ENCODE data around the gene REC8. TPM values are rescaled to one million over a fixed set of nuclear protein-coding genes. Genes with fewer than 3 reads are reported as not detected.

REC8 gene
- total and polyA plus RNA-seq, 2 of the 13 experiments (the other 11 are each of a cell fraction or from before 2014, with no cell fraction given): 3.4 to 14.7 TPM

DNA sequence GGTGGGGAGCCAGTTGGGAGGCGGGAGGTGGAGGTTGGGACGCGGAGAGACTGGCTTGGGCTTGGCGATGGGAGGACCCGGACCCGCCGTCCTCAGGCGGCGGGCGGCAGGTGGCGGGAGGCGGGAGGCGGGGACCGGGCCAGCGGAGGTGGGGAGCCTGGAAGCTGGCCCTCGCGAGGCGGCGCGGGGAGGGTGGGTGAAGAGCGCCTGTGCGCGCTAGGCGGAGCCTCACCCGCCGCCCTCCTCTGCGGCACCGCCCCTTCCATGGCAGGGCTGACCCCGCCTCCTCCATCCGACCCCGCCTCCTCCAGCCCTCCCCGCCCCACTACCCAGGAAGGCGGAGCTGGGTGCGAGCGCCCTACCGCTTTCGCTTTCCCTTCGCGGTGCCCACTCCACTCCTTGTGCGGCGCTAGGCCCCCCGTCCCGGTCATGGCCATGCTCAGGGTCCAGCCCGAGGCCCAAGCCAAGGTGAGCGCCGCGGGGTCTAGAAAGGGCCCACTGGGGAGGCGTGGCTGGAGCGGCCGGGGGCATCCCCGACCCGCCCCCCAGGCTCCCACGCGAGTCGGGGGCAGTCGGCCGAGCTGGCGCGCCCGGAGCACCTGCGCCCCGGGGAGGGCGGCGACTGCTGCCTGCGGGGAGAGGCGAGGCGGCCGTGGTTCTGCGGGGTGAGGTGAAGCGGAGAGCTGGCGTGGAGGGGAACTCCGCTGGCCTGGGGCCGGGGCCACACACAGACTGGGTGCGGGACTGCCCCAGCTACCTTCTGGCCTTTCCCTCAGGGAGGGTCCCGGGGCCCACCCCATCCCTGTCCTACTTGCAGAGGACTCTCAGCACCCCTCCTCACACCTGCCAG, 35.8 kb upstream of the REC8 start, which contains the start of gene PSME1 (continued):
- TF ChIP-seq ZNF318 (CRISPR knock-in tag; IDR thresholded peaks at IDR 0.05) (peak; percentile 16; the same call in 1 of the 2 replicates), HNRNPL (IDR thresholded peaks at IDR 0.05; ENCODE audit: low read depth, low read length) (peak; percentile 72; the same call in 1 of the 2 replicates), HHEX (CRISPR knock-in tag; IDR thresholded peaks at IDR 0.05) (0 out of 2 replicates have a peak, but pooled peaks have one; percentile 9), SMYD3 (CRISPR knock-in tag; IDR thresholded peaks at IDR 0.05) (no peak), ZFP82 (CRISPR knock-in tag; IDR thresholded peaks at IDR 0.05; ENCODE audit: borderline replicate concordance) (no peak), TOE1 (CRISPR knock-in tag; IDR thresholded peaks at IDR 0.05) (peak; percentile 94), PCBP2 (optimal IDR thresholded peaks at IDR 0.05; ENCODE audit: low read depth, low read length, poor library complexity, severe bottlenecking) (no peak), ZNF589 (CRISPR knock-in tag; conservative IDR thresholded peaks at IDR 0.05) (no peak), GZF1 (CRISPR knock-in tag; IDR thresholded peaks at IDR 0.05) (0 out of 2 replicates have a peak, but pooled peaks have one; percentile 16), NPAS2 (CRISPR knock-in tag; IDR thresholded peaks at IDR 0.05; ENCODE audit: borderline replicate concordance) (no peak), SMC3 (IDR thresholded peaks at IDR 0.05; ENCODE audit: low read length) (no peak; the same call in 1 of the 2 replicates), SMAD9 (CRISPR knock-in tag; IDR thresholded peaks at IDR 0.05) (no peak; the same call in 1 of the 2 replicates), FOXA1 (IDR thresholded peaks at IDR 0.05) (no peak), FOXA1 (CRISPR knock-in tag; IDR thresholded peaks at IDR 0.05) (0 out of 2 replicates have a peak, but pooled peaks have one; percentile 13), ATF7-NPFF (CRISPR knock-in tag; IDR thresholded peaks at IDR 0.05; ENCODE audit: low read depth) (peak; percentile 93; the same call in 1 of the 2 replicates), NBN (conservative IDR thresholded peaks at IDR 0.05) (no peak), ZNF101 (CRISPR knock-in tag; IDR thresholded peaks at IDR 0.05; ENCODE audit: borderline replicate concordance, low read depth) (no peak), SRF (IDR thresholded peaks at IDR 0.05; ENCODE audit: low read depth, low read length) (no peak)
- TF ChIP-seq, protein P1, sequence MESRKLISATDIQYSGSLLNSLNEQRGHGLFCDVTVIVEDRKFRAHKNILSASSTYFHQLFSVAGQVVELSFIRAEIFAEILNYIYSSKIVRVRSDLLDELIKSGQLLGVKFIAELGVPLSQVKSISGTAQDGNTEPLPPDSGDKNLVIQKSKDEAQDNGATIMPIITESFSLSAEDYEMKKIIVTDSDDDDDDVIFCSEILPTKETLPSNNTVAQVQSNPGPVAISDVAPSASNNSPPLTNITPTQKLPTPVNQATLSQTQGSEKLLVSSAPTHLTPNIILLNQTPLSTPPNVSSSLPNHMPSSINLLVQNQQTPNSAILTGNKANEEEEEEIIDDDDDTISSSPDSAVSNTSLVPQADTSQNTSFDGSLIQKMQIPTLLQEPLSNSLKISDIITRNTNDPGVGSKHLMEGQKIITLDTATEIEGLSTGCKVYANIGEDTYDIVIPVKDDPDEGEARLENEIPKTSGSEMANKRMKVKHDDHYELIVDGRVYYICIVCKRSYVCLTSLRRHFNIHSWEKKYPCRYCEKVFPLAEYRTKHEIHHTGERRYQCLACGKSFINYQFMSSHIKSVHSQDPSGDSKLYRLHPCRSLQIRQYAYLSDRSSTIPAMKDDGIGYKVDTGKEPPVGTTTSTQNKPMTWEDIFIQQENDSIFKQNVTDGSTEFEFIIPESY (CRISPR knock-in tag; IDR thresholded peaks at IDR 0.05): peak; percentile 9; the same call in 1 of the 2 replicates

Measured in HepG2 (cell line).